ENCODE results near the gene TENT4A. TPM values are rescaled to one million over a fixed set of nuclear protein-coding genes. Genes with fewer than 3 reads are reported as not detected.

TENT4A gene
- total RNA-seq, 1 experiment from 2014 or later: 25.6 TPM

- Mint-ChIP-seq H3K9me3 (no peaks in the 10 kb centered on the region), H3K36me3 (ENCODE audit: insufficient read depth in 1 of 3, low read depth in 3 of 3) (peaks cover 26 to 64% (median 50%) of the 10 kb centered on the region in 3 experiments), H3K27me3 (ENCODE audit: low read depth) (no peaks in the 10 kb centered on the region), H3K4me3 (no peak overlapping the region), H3K27ac (no peak overlapping the region), H3K4me1 (peaks cover 2 to 7% of the 10 kb centered on the region in 2 experiments; a peak in 3 of 4 replicates)
- no peak for DNase-seq
- H3K56ac ChIP-seq (ENCODE audit: insufficient read length, low read depth, low read length): no peak overlapping the region
- no peak overlapping the region for H2BK5ac ChIP-seq (ENCODE audit: insufficient read length, low read length)
- no peaks in the 10 kb centered on the region for H3K27me3 ChIP-seq (ENCODE audit: insufficient read depth, low read length)
- H4K5ac ChIP-seq (ENCODE audit: insufficient read length, low read depth, low read length): no peak overlapping the region
- WGBS (ENCODE audit: extremely low coverage, insufficient read length, low lambda C conversion rate): no CpG with 5 or more reads among the region's 13 CpGs
- no peak overlapping the region for H3K4me2 ChIP-seq (ENCODE audit: insufficient read depth, insufficient read length, low read length)
- H3K23ac ChIP-seq (ENCODE audit: insufficient read length, low read depth, low read length): no peak overlapping the region
- no peak overlapping the region for H2BK15ac ChIP-seq (ENCODE audit: low read depth, low read length)
- H3T11ph ChIP-seq (ENCODE audit: low read length): no peak overlapping the region
- no peak overlapping the region for H4K8ac ChIP-seq (replicated peaks; ENCODE audit: insufficient read length, low read depth, low read length)
- no peaks in the 10 kb centered on the region for H4K20me1 ChIP-seq (ENCODE audit: control insufficient read depth, insufficient read depth, insufficient read length)
- no peak overlapping the region for H3K14ac ChIP-seq (ENCODE audit: insufficient read depth, low read length)
- no peaks in the 10 kb centered on the region for H3K4me1 ChIP-seq (ENCODE audit: insufficient read depth, low read length)
- peaks cover 3% of the 10 kb centered on the region; the same call in 1 of the 2 replicates for H3K79me2 ChIP-seq (ENCODE audit: insufficient read depth, low read length)
- no peak overlapping the region for H2BK12ac ChIP-seq (ENCODE audit: insufficient read length, low read depth, low read length)
- TF ChIP-seq CTCF (conservative IDR thresholded peaks at IDR 0.05): no peak
- no peak overlapping the region for H2AFZ ChIP-seq (ENCODE audit: low read length)
- H3K27ac ChIP-seq (ENCODE audit: insufficient read length, low read depth, low read length): no peak overlapping the region
- H2BK120ac ChIP-seq (ENCODE audit: low read depth, low read length, poor library complexity, severe bottlenecking): no peak overlapping the region
- no peaks in the 10 kb centered on the region for H3K23me2 ChIP-seq (ENCODE audit: insufficient read length, low read depth, low read length, poor library complexity, severe bottlenecking)
- H3K9ac ChIP-seq (ENCODE audit: extremely low read depth, insufficient read length, low read length): no peak overlapping the region
- no peak overlapping the region for H3K4ac ChIP-seq (ENCODE audit: low read depth, low read length)
- H2AK5ac ChIP-seq (ENCODE audit: insufficient read length, low read length): no peak overlapping the region
- no peak overlapping the region for H2BK20ac ChIP-seq (ENCODE audit: low read depth, low read length, poor library complexity, severe bottlenecking)
- no peaks in the 10 kb centered on the region for H3K9me3 ChIP-seq (ENCODE audit: control insufficient read depth, low read depth, low read length)
- no peak overlapping the region for H3K18ac ChIP-seq (ENCODE audit: insufficient read length, low read depth, low read length)
- H4K91ac ChIP-seq (ENCODE audit: insufficient read length, low read depth, low read length): no peak overlapping the region
- no peaks in the 10 kb centered on the region for H3K79me1 ChIP-seq (ENCODE audit: insufficient read depth, low read depth, low read length, poor library complexity, severe bottlenecking)
Measured at GRCh38 chr5:6742081-6742758, 29.0 kb downstream of the TENT4A start.
